HCT116 (cell line): ENCODE results near the gene PVR. TPM values are rescaled to one million over a fixed set of nuclear protein-coding genes. Genes with fewer than 3 reads are reported as not detected.

Experiments
- ATAC-seq: fragments of 200-7000 bp; cut with Tn5 transposase; 2 replicates; pipeline ENCODE4 v1.9.1; 2020; ENCODE audit warnings: mild to moderate bottlenecking, moderate library complexity
- BruUV-seq: library from RNA; stranded (reverse); fragments of 400-500 nt; replicated peaks from 2 replicates; lab custom pipeline; 2021; lab: Mats Ljungman, UMichigan
- CTCF ChIA-PET: fragments of 300-600 bp; sonication (Branson Sonifier 250); formaldehyde crosslinking; loops from one replicate; lab custom pipeline; 2021; ENCODE audit warnings: antibody characterized with exemption; lab: Charles Lee
- POLR2A ChIA-PET: fragments of 300-600, 350-600 bp; sonication (Branson Sonifier 250); formaldehyde crosslinking; loops from one replicate; lab custom pipeline; 2021; ENCODE audit warnings: antibody characterized with exemption; lab: Charles Lee
- RAD21 ChIA-PET, 2 experiments: fragments of 300-600 bp; sonication (Branson Sonifier 250); formaldehyde crosslinking; loops; one replicate each; lab custom pipeline; 2023; ENCODE audit warnings: low total read pairs in 2 of 2; ENCODE audit not compliant: uncharacterized antibody in 2 of 2, unreplicated experiment in 2 of 2, low non-redundant PET in 1 of 2; lab: Charles Lee
- DNase-seq: peaks from one replicate; pipeline ENCODE4 v3.0.0-alpha.2; 2010; ENCODE audit warnings: low read depth, low spot score
- H2AFZ ChIP-seq: fragments of 200-600 bp; shearing (Covaris generic), sonication (generic); 2 replicates; pipeline ENCODE4 v1.6.1; 2017; ENCODE audit warnings: low read depth, mixed run types, mixed read lengths, antibody characterized with exemption, low read length; ENCODE audit not compliant: poor library complexity, severe bottlenecking
- H3K27ac ChIP-seq: 2 replicates; pipeline ENCODE4 v1.5.1; 2012; ENCODE audit warnings: low read depth, low read length
- H3K27me3 ChIP-seq: fragments of 200-600 bp; sonication (generic); 2 replicates; pipeline ENCODE4 v1.6.1; 2016; ENCODE audit warnings: mixed run types, low read length, mixed read lengths; ENCODE audit not compliant: insufficient read depth
- H3K36me3 ChIP-seq, 2 experiments: fragments of 200-500 bp in 1 of 2; fragments of 200-600 bp in 1 of 2; sonication (Bioruptor generic) in 1 of 2; sonication (generic) in 1 of 2; 2 replicates each; pipeline versions ENCODE4 v1.5.1 to v1.6.1; 2014 to 2016; ENCODE audit warnings: low read length in 2 of 2, inconsistent platforms in 1 of 2, mixed read lengths in 1 of 2, mixed run types in 1 of 2; ENCODE audit not compliant: insufficient read depth in 2 of 2, control insufficient read depth in 1 of 2
- H3K4me1 ChIP-seq, 2 experiments: fragments of 200-600 bp in 1 of 2; sonication (generic) in 1 of 2; 2 replicates each; pipeline versions ENCODE4 v1.5.1 to v1.6.1; 2012 to 2017; ENCODE audit warnings: low read length in 2 of 2, inconsistent platforms in 1 of 2, mild to moderate bottlenecking in 1 of 2, mixed read lengths in 1 of 2, mixed run types in 1 of 2, moderate library complexity in 1 of 2; ENCODE audit not compliant: insufficient read depth in 2 of 2, control insufficient read depth in 1 of 2
- H3K4me2 ChIP-seq: fragments of 200-600 bp; sonication (generic); 2 replicates; pipeline ENCODE4 v1.6.1; 2017; ENCODE audit warnings: mixed run types, low read length, mixed read lengths
- H3K4me3 ChIP-seq, 2 experiments: fragments of 200-600 bp in 1 of 2; sonication (generic) in 1 of 2; replicated peaks in 1 of 2; 2 replicates each; pipeline ENCODE4 v1.5.1; 2011 to 2016; ENCODE audit warnings: low read length in 2 of 2, control low read depth in 1 of 2, low read depth in 1 of 2, mild to moderate bottlenecking in 1 of 2, mixed read lengths in 1 of 2, mixed run types in 1 of 2
- H3K79me2 ChIP-seq: fragments of 200-600 bp; sonication (generic); 2 replicates; pipeline ENCODE4 v1.6.1; 2017; ENCODE audit warnings: mild to moderate bottlenecking, mixed run types, low read length, moderate library complexity, mixed read lengths; ENCODE audit not compliant: insufficient read depth
- H3K9ac ChIP-seq: fragments of 200-600 bp; sonication (generic); 2 replicates; pipeline ENCODE4 v1.6.1; 2016; ENCODE audit warnings: low read length, mixed read lengths
- H3K9me2 ChIP-seq: fragments of 200-600 bp; sonication (generic), shearing (Covaris generic); 2 replicates; pipeline ENCODE4 v1.6.1; 2017; ENCODE audit warnings: mixed run types, mild to moderate bottlenecking, moderate library complexity; ENCODE audit not compliant: insufficient read depth
- H3K9me3 ChIP-seq, 2 experiments: fragments of 200-500 bp in 1 of 2; fragments of 200-600 bp in 1 of 2; sonication (Bioruptor generic) in 1 of 2; sonication (generic) in 1 of 2; 2 replicates each; pipeline ENCODE4 v1.6.1; 2014 to 2017; ENCODE audit warnings: low read length in 2 of 2, mixed read lengths in 2 of 2, inconsistent platforms in 1 of 2, low read depth in 1 of 2, mild to moderate bottlenecking in 1 of 2, mixed run types in 1 of 2, moderate library complexity in 1 of 2; ENCODE audit not compliant: control insufficient read depth in 1 of 2, insufficient read depth in 1 of 2
- H4K20me1 ChIP-seq: fragments of 200-600 bp; sonication (generic), shearing (Covaris generic); 2 replicates; pipeline ENCODE4 v1.6.1; 2017; ENCODE audit warnings: mixed run types, mild to moderate bottlenecking, moderate library complexity; ENCODE audit not compliant: insufficient read depth
- FOSL1 ChIP-seq: IDR thresholded peaks from 2 replicates; pipeline ENCODE4 v1.6.1; 2012; ENCODE audit warnings: low read depth
- JUND ChIP-seq: IDR thresholded peaks from 2 replicates; pipeline ENCODE4 v1.6.1; 2012
- POLR2AphosphoS5 ChIP-seq: IDR thresholded peaks from 2 replicates; pipeline ENCODE4 v1.6.1; 2011; ENCODE audit warnings: mild to moderate bottlenecking, low read depth, low read length, moderate library complexity
- SP1 ChIP-seq: IDR thresholded peaks from 2 replicates; pipeline ENCODE4 v1.6.1; 2012; ENCODE audit warnings: low read depth
- SRF ChIP-seq: IDR thresholded peaks from 2 replicates; pipeline ENCODE4 v1.6.1; 2012; ENCODE audit warnings: low read depth
- ZFX ChIP-seq: fragments of 450-650 bp; IDR thresholded peaks from 2 replicates; pipeline ENCODE4 v1.6.1; 2017
- ZNF274 ChIP-seq: fragments of 200-500 bp; sonication (Bioruptor generic); IDR thresholded peaks from 2 replicates; pipeline ENCODE4 v1.6.1; 2014; ENCODE audit warnings: mild to moderate bottlenecking, low read depth, low read length, inconsistent platforms
- intact Hi-C: fragments of 100-400 bp; cut with micrococcal nuclease; formaldehyde crosslinking; loops from 2 replicates; pipeline ENCODE4 v1.10.0; 2022
- total RNA-seq: library from RNA; stranded (reverse); gene quantifications from one replicate; pipeline ENCODE4 v1.2.1, GENCODE V29; 2021; ENCODE audit not compliant: unreplicated experiment
- TF ChIP-seq, protein P1 (sequence below), 3 experiments: fragments of 200-600 bp in 1 of 3; sonication (generic) in 1 of 3; IDR thresholded peaks in 2 of 3; conservative IDR thresholded peaks in 1 of 3; 2 replicates each; pipeline ENCODE4 v1.5.1; 2012 to 2017; ENCODE audit warnings: low read depth in 2 of 3, low read length in 2 of 3, antibody characterized with exemption in 1 of 3, borderline replicate concordance in 1 of 3, control low read depth in 1 of 3, mild to moderate bottlenecking in 1 of 3, mixed read lengths in 1 of 3, mixed run types in 1 of 3, moderate library complexity in 1 of 3; ENCODE audit not compliant: insufficient read depth in 1 of 3

The PVR gene
- total RNA-seq, 1 experiment from 2014 or later: 62.0 TPM

DNA sequence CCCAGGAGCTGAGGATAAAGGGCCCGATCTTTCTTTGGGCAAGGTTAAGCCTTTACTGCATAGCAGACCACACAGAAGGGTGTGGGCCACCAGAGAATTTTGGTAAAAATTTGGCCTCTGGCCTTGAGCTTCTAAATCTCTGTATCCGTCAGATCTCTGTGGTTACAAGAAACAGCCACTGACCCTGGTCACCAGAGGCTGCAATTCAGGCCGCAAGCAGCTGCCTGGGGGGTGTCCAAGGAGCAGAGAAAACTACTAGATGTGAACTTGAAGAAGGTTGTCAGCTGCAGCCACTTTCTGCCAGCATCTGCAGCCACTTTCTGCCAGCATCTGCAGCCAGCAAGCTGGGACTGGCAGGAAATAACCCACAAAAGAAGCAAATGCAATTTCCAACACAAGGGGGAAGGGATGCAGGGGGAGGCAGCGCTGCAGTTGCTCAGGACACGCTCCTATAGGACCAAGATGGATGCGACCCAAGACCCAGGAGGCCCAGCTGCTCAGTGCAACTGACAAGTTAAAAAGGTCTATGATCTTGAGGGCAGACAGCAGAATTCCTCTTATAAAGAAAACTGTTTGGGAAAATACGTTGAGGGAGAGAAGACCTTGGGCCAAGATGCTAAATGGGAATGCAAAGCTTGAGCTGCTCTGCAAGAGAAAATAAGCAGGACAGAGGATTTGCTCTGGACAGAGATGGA, 19.1 kb downstream of the PVR start:
- RAD21 ChIA-PET: no interaction called here
- H3K27ac ChIP-seq: no peak overlapping the region
- H3K4me1 ChIP-seq: peaks cover 0 to 6% of the 10 kb centered on the region in 2 experiments; a peak in 1 of 4 replicates
- intact Hi-C loops: no loop called here
- DNase-seq: no peak
- TF ChIP-seq ZFX (no peak), JUND (no peak), POLR2AphosphoS5 (no peak), FOSL1 (no peak), SP1 (no peak), SRF (no peak), ZNF274 (no peak)
- TF ChIP-seq, protein P1, sequence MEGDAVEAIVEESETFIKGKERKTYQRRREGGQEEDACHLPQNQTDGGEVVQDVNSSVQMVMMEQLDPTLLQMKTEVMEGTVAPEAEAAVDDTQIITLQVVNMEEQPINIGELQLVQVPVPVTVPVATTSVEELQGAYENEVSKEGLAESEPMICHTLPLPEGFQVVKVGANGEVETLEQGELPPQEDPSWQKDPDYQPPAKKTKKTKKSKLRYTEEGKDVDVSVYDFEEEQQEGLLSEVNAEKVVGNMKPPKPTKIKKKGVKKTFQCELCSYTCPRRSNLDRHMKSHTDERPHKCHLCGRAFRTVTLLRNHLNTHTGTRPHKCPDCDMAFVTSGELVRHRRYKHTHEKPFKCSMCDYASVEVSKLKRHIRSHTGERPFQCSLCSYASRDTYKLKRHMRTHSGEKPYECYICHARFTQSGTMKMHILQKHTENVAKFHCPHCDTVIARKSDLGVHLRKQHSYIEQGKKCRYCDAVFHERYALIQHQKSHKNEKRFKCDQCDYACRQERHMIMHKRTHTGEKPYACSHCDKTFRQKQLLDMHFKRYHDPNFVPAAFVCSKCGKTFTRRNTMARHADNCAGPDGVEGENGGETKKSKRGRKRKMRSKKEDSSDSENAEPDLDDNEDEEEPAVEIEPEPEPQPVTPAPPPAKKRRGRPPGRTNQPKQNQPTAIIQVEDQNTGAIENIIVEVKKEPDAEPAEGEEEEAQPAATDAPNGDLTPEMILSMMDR (IDR thresholded peaks at IDR 0.05 in 2 of 3, conservative IDR thresholded peaks at IDR 0.05 in 1 of 3; ENCODE audit: borderline replicate concordance in 1 of 3, insufficient read depth in 1 of 3, low read depth in 2 of 3, low read length in 2 of 3): no peak
- TSS peak; percentile 13 for BruUV-seq
- no peak overlapping the region for H3K4me2 ChIP-seq
- H3K4me3 ChIP-seq: no peak overlapping the region
- POLR2A ChIA-PET: no interaction called here
- H3K9me3 ChIP-seq: no peaks in the 10 kb centered on the region
- peaks cover 34 to 49% of the 10 kb centered on the region in 2 experiments; a peak in 3 of 4 replicates for H3K36me3 ChIP-seq
- CTCF ChIA-PET: interaction anchor here (1.5 to 2.6 kb wide), 4 partner anchors 8 to 108 kb away, joined by 5 to 8 read pairs (median 7); no protein-coding TSS in a partner anchor
- no peak for ATAC-seq
- H4K20me1 ChIP-seq: no peaks in the 10 kb centered on the region
- H2AFZ ChIP-seq: no peak overlapping the region
- H3K27me3 ChIP-seq: no peaks in the 10 kb centered on the region
- H3K9ac ChIP-seq: no peak overlapping the region
- H3K79me2 ChIP-seq: peaks cover 4% of the 10 kb centered on the region; the same call in 1 of the 2 replicates
- H3K9me2 ChIP-seq: no peaks in the 10 kb centered on the region
